A673 (cell line): ENCODE measurements around the gene TET1. TPM values are rescaled to one million over a fixed set of nuclear protein-coding genes. Genes with fewer than 3 reads are reported as not detected.

ENCODE experiments used
- BruUV-seq: library from RNA; stranded (reverse); fragments of 400-500 nt; replicated peaks from 2 replicates; lab custom pipeline; 2021; lab: Mats Ljungman, UMichigan
- CTCF ChIA-PET: fragments of 300-600 bp; sonication (Branson Sonifier 250); formaldehyde crosslinking; loops from one replicate; lab custom pipeline; 2022; ENCODE audit warnings: antibody characterized with exemption; lab: Charles Lee
- POLR2A ChIA-PET: fragments of 300-600 bp; sonication (Branson Sonifier 250); formaldehyde crosslinking; loops from one replicate; lab custom pipeline; 2022; ENCODE audit warnings: antibody characterized with exemption; ENCODE audit not compliant: low non-redundant PET; lab: Charles Lee
- DNase-seq: peaks from one replicate; pipeline ENCODE4 v3.0.0-alpha.2; 2015; ENCODE audit warnings: low spot score
- H3K27ac ChIP-seq: fragments of 200-600 bp; sonication (generic); 2 replicates; pipeline ENCODE4 v1.5.1; 2016; ENCODE audit warnings: mixed run types, low read depth, mild to moderate bottlenecking, mixed read lengths, antibody characterized with exemption, low read length; ENCODE audit not compliant: poor library complexity, severe bottlenecking
- H3K27me3 ChIP-seq: fragments of 200-600 bp; sonication (generic); replicated peaks from 2 replicates; pipeline ENCODE4 v1.6.1; 2017; ENCODE audit warnings: mixed run types, low read depth, mild to moderate bottlenecking, mixed read lengths, antibody characterized with exemption, low read length; ENCODE audit not compliant: insufficient read depth, poor library complexity
- H3K36me3 ChIP-seq: fragments of 200-600 bp; sonication (generic); 2 replicates; pipeline ENCODE4 v1.6.1; 2016; ENCODE audit warnings: mixed run types, mild to moderate bottlenecking, mixed read lengths, antibody characterized with exemption, low read length; ENCODE audit not compliant: insufficient read depth, poor library complexity, severe bottlenecking
- H3K4me1 ChIP-seq: fragments of 200-600 bp; sonication (generic); 2 replicates; pipeline ENCODE4 v1.6.1; 2017; ENCODE audit warnings: mixed run types, mild to moderate bottlenecking, mixed read lengths, antibody characterized with exemption, low read length; ENCODE audit not compliant: insufficient read depth, poor library complexity, severe bottlenecking
- H3K4me3 ChIP-seq: fragments of 200-600 bp; sonication (generic); 2 replicates; pipeline ENCODE4 v1.5.1; 2016; ENCODE audit warnings: low read depth, mixed run types, mild to moderate bottlenecking, mixed read lengths, low read length; ENCODE audit not compliant: poor library complexity, severe bottlenecking
- H3K9me3 ChIP-seq: fragments of 200-600 bp; sonication (generic); 2 replicates; pipeline ENCODE4 v1.6.1; 2016; ENCODE audit warnings: mixed run types, low read depth, mild to moderate bottlenecking, mixed read lengths, antibody characterized with exemption, low read length; ENCODE audit not compliant: poor library complexity, severe bottlenecking
- EZH2 ChIP-seq: fragments of 200-600 bp; sonication (generic); IDR thresholded peaks from 2 replicates; pipeline ENCODE4 v1.6.1; 2017; ENCODE audit warnings: borderline replicate concordance, low read depth, mild to moderate bottlenecking, mixed read lengths, antibody characterized with exemption, low read length; ENCODE audit not compliant: poor library complexity, severe bottlenecking
- intact Hi-C: fragments of 100-400 bp; cut with micrococcal nuclease; formaldehyde crosslinking; loops from one replicate; pipeline ENCODE4 v1.10.0; 2022; ENCODE audit not compliant: unreplicated experiment
- total RNA-seq: library from RNA; stranded (reverse); gene quantifications from 2 replicates; pipeline ENCODE4 v1.2.3, GENCODE V29; 2021
- TF ChIP-seq, protein P1 (sequence below): fragments of 300-800, 200-600 bp; sonication (generic); conservative IDR thresholded peaks from 2 replicates; pipeline ENCODE4 v1.5.1; 2017; ENCODE audit warnings: low read depth, mild to moderate bottlenecking, antibody characterized with exemption, low read length, moderate library complexity, mixed read lengths

Gene TET1
- total RNA-seq, 1 experiment from 2014 or later: 15.2 TPM

DNA sequence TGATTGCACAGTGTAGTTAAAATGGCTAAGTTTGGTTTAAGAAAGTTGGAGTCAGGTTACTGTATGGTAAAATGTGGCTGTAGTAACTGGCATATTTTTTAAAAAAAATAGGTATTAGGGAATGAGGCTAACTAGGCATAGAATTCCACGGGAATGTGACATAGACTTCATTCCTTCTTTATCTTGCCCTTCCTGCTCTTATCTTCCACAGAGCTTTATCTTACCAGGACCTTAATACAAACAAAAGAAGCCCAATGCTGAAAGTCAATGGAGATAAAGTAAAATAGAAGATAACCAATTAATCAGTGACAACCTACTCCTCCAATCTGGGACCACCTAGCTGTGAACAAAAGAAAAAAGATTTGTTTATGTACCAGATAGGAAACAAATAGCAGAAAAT lies 58.1 kb downstream of the TET1 start:
- DNase-seq: no peak
- no peak overlapping the region for H3K4me3 ChIP-seq
- intact Hi-C loops: no loop called here
- H3K27ac ChIP-seq: no peak overlapping the region
- no TSS peak for BruUV-seq
- H3K27me3 ChIP-seq: no peaks in the 10 kb centered on the region
- TF ChIP-seq, protein P1, sequence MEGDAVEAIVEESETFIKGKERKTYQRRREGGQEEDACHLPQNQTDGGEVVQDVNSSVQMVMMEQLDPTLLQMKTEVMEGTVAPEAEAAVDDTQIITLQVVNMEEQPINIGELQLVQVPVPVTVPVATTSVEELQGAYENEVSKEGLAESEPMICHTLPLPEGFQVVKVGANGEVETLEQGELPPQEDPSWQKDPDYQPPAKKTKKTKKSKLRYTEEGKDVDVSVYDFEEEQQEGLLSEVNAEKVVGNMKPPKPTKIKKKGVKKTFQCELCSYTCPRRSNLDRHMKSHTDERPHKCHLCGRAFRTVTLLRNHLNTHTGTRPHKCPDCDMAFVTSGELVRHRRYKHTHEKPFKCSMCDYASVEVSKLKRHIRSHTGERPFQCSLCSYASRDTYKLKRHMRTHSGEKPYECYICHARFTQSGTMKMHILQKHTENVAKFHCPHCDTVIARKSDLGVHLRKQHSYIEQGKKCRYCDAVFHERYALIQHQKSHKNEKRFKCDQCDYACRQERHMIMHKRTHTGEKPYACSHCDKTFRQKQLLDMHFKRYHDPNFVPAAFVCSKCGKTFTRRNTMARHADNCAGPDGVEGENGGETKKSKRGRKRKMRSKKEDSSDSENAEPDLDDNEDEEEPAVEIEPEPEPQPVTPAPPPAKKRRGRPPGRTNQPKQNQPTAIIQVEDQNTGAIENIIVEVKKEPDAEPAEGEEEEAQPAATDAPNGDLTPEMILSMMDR: no peak
- TF ChIP-seq EZH2: no peak
- no peaks in the 10 kb centered on the region for H3K36me3 ChIP-seq
- H3K4me1 ChIP-seq: peaks cover 35% of the 10 kb centered on the region
- POLR2A ChIA-PET: interaction anchor here (0.5 kb wide), 1 partner anchor 20 kb away, joined by 7 read pairs; no protein-coding TSS in a partner anchor
- CTCF ChIA-PET: no interaction called here
- H3K9me3 ChIP-seq: no peaks in the 10 kb centered on the region

DNA sequence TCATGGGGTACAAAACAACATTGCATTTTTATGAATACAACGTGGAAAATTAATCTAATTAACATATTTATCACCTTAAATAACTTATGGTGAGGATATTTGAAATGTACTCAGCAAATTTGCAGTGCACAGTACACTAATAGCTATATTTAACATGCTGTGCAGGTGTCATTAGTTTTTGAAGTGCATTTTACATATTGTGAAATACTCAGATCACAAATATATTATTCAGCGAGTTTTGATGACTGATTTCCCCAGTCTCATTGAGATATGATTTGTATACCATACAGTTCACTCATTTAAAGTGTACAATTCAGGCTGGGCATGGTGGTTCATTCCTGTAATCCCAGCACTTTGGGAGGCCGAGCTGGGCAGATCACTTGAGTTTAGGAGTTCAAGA lies 59.5 kb downstream of the TET1 start:
- no TSS peak for BruUV-seq
- intact Hi-C loops: no loop called here
- ChIA-PET POLR2A (interaction anchor here (0.6 kb wide), 2 partner anchors 8 to 12 kb away, joined by 3 read pairs; no protein-coding TSS in a partner anchor), CTCF (no interaction called here)
- DNase-seq: no peak
- H3K36me3 ChIP-seq: no peaks in the 10 kb centered on the region
- TF ChIP-seq EZH2: no peak
- TF ChIP-seq, protein P1: no peak
- peak overlapping the region; percentile 81 for H3K27ac ChIP-seq
- peaks cover 40% of the 10 kb centered on the region for H3K4me1 ChIP-seq
- H3K27me3 ChIP-seq: no peaks in the 10 kb centered on the region
- no peaks in the 10 kb centered on the region for H3K9me3 ChIP-seq
- no peak overlapping the region for H3K4me3 ChIP-seq

DNA sequence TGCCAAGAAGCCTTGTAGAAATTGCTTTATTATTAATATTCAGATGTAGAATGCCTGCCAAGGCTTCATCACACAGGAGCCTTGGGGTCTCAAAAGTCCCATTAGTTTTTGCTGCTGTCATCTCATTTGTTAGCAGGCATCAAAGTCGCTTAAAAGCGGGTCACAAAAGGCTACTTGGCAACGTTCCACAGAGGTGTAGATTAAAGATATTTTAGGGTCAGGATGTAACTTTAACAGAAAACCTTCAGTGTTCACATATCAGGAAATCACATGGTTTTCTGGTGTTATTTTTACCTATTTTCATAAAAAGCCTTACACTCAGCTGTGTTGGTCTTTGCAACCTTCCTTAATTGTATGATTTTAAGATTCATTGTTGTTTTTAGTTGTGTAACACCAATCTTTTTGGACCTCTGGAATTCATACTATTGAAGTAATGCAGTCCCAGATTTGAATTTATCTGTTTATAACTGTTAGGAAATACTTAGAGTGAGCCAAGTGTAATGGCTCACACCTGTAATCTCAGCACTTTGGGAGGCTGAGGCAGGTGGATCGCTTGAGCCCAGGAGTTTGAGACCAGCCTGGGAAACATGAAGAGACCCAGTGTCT lies 65.3 kb downstream of the TET1 start:
- POLR2A ChIA-PET: no interaction called here
- Histone ChIP-seq H3K4me3 (no peak overlapping the region), H3K36me3 (no peaks in the 10 kb centered on the region), H3K27me3 (no peaks in the 10 kb centered on the region), H3K9me3 (no peaks in the 10 kb centered on the region), H3K4me1 (peaks cover 52% of the 10 kb centered on the region), H3K27ac (peak overlapping the region; percentile 29)
- CTCF ChIA-PET: no interaction called here
- intact Hi-C loops: no loop called here
- BruUV-seq: no TSS peak
- TF ChIP-seq, protein P1: no peak
- no peak for TF ChIP-seq EZH2
- no peak for DNase-seq
